GM19238 (cell line): ENCODE measurements around the gene WDR74.
A peak's percentile ranks its signal among the peaks of the same experiment; 100 is the strongest.
"Not testable (repeated sequence)": the region's sequence is repeated elsewhere in the genome, so short reads cannot be mapped to it uniquely, and the experiment has no call there.

Experiments
- DNase-seq: peaks from one replicate; pipeline ENCODE4 v3.0.0; 2011; ENCODE audit warnings: low spot score; ENCODE audit not compliant: insufficient read length

Gene WDR74

GRCh38 chr11:62860835-62861563 lies 21.6 kb upstream of the WDR74 start:
- DNase-seq: no peak

- DNase-seq: not testable (repeated sequence)
Observed at GRCh38 chr11:62859281-62859703, 19.9 kb upstream of the WDR74 start.

- no peak for DNase-seq
Observed at GRCh38 chr11:62858201-62858600, 18.8 kb upstream of the WDR74 start.

GRCh38 chr11:62857541-62857982 lies 18.2 kb upstream of the WDR74 start:
- DNase-seq: no peak

GRCh38 chr11:62856333-62856895 lies 17.0 kb upstream of the WDR74 start:
- no peak for DNase-seq

- DNase-seq: peak; percentile 85
Observed at GRCh38 chr11:62855571-62856332, 16.4 kb upstream of the WDR74 start.

GRCh38 chr11:62854825-62855570 lies 15.6 kb upstream of the WDR74 start:
- DNase-seq: no peak

GRCh38 chr11:62854013-62854824 lies 14.8 kb upstream of the WDR74 start:
- DNase-seq: no peak

- DNase-seq: no peak
Observed at GRCh38 chr11:62853279-62853965, 14.0 kb upstream of the WDR74 start.

GRCh38 chr11:62852523-62853188 lies 13.3 kb upstream of the WDR74 start:
- DNase-seq: no peak

- no peak for DNase-seq
Observed at GRCh38 chr11:62851807-62852522, 12.6 kb upstream of the WDR74 start.

GRCh38 chr11:62850911-62851806 lies 11.8 kb upstream of the WDR74 start:
- no peak for DNase-seq

GRCh38 chr11:62847767-62848314 lies 8.5 kb upstream of the WDR74 start:
- DNase-seq: no peak

GRCh38 chr11:62846177-62846576 lies 6.8 kb upstream of the WDR74 start:
- DNase-seq: no peak

GRCh38 chr11:62844154-62844553 lies 4.8 kb upstream of the WDR74 start:
- no peak for DNase-seq

GRCh38 chr11:62843466-62843865 lies 4.1 kb upstream of the WDR74 start:
- no peak for DNase-seq

GRCh38 chr11:62842891-62843290 lies 3.5 kb upstream of the WDR74 start:
- DNase-seq: not testable (repeated sequence)
